Peyer's patch (tissue), 4 donors: Measurements from ENCODE around the gene FARS2.

Experiments used
- CTCF ChIP-seq, 6 experiments: fragments of 450-650 bp in 4 of 6; fragments of 200-600 bp in 2 of 6; sonication (generic) in 1 of 6; IDR thresholded peaks; one replicate each; pipeline ENCODE4 v1.5.1; 2017 to 2019; ENCODE audit warnings: antibody characterized with exemption in 6 of 6, mild to moderate bottlenecking in 3 of 6, moderate library complexity in 1 of 6
- POLR2A ChIP-seq, 2 donors: fragments of 450-650 bp; IDR thresholded peaks; one replicate each; pipeline ENCODE4 v1.5.1; 2017; ENCODE audit warnings: antibody characterized with exemption in 2 of 2, mild to moderate bottlenecking in 2 of 2, moderate library complexity in 2 of 2

- no peak for TF ChIP-seq CTCF (IDR thresholded peaks at IDR 0.05)
- no peak for TF ChIP-seq POLR2A (IDR thresholded peaks at IDR 0.05)
Measured at GRCh38 chr6:5695260-5696245, 434.2 kb downstream of the FARS2 start.
